CD4-positive, alpha-beta T cell treated with Interferon gamma for 1 hour (primary cell): ENCODE data around the gene ABCD1.
"Not testable (repeated sequence)": the region's sequence is repeated elsewhere in the genome, so short reads cannot be mapped to it uniquely, and the experiment has no call there.

ENCODE experiments used
- DNase-seq: peaks from one replicate; pipeline ENCODE4 v3.0.0-alpha.2; 2020

ABCD1 gene

DNA sequence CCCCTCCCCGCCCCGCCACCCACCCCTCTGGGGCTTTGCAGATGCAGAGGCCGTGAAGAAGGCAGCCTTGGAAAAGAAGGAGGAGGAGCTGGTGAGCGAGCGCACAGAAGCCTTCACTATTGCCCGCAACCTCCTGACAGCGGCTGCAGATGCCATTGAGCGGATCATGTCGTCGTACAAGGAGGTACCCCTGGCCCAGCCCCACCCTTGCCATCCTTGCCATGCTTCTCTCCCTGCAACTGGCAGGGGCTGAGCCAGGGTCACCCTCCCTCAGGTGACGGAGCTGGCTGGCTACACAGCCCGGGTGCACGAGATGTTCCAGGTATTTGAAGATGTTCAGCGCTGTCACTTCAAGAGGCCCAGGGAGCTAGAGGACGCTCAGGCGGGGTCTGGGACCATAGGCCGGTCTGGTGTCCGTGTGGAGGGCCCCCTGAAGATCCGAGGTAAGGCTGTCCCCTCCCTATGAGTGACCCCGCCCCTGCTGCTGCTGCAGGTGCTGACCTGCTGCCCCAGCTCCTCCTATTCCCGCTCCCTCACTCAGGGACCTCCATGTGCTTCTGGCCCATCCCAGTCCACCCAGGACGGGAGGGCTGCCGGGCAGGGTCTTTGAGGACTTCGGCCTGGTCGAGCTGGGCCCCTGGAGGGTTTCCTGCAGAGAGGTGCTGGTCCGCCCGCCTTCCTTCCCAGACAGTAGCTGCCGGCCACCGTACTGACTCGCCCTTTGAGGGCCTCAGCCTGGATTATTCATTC, 11.6 kb downstream of the ABCD1 start:
- DNase-seq: no peak

DNA sequence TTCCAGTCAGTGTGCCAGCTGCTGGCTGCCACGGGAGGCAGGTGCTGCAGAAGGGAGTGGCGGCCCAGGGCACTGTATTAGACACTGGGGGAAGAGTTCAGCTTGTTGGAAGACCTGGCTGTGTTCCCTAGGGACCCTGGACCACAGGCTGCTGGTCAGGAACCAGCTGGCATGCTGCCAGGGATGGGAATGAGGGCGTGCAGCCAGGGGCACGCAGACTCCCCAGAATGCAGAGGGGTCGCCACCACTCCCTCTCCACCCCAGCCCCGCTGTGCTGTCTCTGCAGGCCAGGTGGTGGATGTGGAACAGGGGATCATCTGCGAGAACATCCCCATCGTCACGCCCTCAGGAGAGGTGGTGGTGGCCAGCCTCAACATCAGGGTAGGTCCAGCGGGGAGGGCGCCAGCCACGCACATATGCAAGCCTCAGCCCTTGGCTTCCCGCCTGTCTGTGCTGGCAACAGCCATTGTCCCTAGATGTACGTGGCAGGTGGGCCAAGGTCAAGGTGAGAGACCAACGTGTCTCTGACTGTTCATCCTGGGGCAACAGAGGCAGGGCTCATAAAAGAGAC, 12.3 kb downstream of the ABCD1 start:
- no peak for DNase-seq

DNA sequence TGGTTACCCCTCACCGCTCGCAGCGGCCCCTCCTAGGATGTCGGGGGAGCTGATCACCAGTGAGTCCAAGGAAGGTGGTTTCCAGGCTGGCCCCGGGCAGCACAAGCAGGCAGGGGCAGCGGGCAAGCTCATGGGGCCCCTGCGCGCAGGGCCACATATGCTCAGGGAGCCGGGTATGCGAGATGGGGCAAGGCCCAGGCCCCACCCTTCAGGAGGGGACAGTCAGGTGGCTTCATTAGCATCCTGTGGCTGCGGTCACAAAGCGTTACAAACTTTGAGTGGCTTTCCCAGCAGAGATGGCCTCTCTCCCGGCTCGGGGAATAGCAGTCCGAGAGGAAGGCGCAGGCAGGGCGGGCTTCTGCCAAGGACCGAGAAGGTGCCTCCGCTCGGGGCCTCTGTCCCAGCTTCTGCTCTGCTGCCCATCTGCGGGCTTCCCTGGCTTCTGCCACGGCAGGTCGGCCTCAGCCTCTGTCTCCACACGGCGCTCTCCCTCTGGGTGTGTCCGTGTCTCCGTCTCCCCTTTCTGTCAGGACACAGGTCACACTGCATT, 13.5 kb downstream of the ABCD1 start:
- no peak for DNase-seq

DNA sequence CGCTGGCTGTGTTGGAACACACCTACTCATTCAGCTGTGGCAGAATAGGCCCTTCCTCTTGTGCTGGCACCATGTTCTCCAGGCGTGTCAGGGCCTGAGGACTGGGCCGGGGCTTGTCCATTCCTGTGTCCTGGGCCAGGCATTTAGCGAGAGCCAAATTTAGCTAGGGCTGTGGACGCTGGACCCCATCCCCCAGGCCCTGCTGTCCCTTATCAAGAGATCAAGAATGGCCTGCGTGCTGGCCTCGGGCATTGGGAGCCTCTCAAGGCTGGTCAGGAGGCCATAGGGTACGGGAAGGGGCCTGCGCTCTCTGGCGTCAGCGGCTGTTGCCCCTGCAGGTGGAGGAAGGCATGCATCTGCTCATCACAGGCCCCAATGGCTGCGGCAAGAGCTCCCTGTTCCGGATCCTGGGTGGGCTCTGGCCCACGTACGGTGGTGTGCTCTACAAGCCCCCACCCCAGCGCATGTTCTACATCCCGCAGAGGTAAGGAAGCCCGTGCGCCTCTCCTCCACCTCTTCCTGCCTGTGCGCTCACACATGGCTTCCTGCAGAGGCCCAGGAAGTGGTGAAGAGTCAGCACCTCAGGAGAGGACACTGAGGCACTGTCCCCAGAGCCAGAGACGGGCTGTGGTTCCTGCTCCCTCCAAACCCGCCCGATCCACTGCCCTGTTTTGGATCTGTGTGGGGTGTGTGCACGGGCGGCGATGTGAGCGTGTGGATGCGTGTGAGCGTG, 15.3 kb downstream of the ABCD1 start:
- DNase-seq: no peak

DNA sequence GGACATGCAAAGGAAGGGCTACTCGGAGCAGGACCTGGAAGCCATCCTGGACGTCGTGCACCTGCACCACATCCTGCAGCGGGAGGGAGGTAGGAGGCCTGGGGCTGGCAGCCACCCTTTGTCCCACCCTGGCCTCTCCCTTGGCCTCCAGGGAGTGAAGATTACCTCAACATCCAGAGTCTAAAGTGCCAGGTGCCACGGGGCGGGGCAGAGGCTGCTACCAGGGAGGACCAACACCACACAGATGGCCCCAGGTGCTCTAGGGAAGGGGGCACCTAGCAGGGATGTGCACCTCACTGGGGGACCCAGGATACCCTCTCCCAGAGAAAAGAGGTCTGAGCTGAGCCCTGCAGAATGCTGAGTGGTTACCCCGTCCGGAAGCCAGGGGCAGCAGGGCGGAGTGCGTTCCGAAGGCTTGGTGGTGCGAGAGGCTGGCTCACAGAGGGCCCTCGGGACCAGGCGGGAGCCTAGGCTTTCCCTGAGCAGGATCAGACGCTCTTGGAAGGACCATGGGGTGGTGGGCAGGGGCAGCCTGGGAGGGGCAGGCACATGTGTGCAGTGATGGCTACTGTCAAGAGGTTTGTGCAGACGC, 16.1 kb downstream of the ABCD1 start:
- no peak for DNase-seq

DNA sequence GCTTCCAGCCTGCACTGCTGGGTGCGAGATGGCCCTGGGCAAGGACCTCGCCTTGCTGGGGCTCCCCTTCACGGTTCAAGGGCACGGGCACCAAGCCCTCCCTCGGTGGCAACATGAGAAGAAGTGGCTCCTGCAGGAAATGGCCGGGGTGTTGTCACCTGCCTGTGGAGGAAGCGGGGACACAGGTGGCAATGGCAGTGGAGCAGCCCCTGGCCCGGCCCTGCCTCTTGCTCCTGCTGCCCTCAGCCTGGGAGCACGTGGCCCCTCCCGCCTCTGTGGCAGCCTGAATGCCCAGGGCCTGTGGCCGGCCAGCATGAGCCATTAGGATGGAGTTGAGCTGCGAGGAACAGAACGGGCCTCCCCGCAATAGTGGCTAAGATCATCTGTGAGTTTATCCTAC, 16.8 kb downstream of the ABCD1 start:
- no peak for DNase-seq

DNA sequence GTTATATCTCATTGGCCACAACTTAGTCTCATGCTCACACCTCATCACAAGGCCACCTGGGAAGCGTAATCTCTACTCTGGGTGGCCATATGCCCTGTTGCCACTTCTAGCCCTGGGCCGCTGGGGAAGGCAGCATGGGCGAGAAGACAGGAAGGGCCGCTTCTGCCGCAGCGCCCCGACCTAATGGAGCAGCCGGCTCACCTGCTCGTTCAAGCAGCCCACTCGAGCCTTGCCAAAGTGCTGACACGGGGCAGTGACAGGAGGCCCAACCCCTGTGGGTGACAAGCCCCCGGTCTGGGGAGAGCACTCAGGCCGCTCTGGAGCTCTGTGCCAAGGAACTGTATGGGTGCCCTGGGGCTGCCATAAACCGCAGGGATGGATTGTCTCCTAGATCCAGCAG, 17.5 kb downstream of the ABCD1 start:
- DNase-seq: not testable (repeated sequence)

DNA sequence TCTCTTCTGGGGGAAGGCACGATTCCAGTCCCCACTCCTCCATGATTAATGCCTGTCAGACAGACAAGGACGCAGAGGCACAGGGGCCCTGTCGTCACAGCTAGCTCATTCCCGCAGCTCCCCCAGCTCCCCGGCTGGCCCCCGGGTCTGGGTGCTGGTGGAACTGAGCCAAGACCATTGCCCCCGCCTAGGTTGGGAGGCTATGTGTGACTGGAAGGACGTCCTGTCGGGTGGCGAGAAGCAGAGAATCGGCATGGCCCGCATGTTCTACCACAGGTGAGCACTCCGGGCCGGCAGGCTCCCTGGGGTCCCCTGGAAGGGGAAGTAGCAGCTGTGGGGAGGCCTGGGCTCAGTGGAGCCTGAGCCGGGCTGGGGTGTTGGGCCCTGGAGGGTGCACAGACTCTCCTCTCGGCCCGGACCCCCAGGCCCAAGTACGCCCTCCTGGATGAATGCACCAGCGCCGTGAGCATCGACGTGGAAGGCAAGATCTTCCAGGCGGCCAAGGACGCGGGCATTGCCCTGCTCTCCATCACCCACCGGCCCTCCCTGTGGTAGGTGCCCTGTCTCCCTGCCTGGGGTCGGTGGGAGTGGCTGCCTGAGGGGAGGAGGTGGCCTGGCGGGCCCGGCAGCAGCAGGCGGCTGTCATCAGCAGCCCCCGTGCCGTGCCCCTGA, 18.3 kb downstream of the ABCD1 start:
- DNase-seq: not testable (repeated sequence)

DNA sequence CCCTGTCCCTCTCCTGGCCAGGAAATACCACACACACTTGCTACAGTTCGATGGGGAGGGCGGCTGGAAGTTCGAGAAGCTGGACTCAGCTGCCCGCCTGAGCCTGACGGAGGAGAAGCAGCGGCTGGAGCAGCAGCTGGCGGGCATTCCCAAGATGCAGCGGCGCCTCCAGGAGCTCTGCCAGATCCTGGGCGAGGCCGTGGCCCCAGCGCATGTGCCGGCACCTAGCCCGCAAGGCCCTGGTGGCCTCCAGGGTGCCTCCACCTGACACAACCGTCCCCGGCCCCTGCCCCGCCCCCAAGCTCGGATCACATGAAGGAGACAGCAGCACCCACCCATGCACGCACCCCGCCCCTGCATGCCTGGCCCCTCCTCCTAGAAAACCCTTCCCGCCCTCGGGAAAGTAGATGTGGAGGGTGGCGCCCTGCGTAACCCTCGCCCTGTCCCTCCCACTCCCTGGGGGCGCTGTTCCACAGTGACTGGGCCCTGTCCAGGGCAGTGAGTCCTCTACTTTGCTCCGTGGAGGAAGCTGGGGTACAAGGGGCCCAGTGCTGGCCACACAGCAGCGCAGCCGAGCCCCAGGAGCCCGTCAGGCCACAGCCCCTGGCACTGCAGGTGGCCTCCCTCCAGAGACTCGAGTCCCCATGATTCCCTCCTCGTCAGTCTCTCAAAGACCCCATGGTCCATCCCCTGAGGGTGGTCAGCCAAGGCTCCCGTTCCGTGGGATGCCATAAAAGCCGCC, 19.0 kb downstream of the ABCD1 start:
- DNase-seq: not testable (repeated sequence)

DNA sequence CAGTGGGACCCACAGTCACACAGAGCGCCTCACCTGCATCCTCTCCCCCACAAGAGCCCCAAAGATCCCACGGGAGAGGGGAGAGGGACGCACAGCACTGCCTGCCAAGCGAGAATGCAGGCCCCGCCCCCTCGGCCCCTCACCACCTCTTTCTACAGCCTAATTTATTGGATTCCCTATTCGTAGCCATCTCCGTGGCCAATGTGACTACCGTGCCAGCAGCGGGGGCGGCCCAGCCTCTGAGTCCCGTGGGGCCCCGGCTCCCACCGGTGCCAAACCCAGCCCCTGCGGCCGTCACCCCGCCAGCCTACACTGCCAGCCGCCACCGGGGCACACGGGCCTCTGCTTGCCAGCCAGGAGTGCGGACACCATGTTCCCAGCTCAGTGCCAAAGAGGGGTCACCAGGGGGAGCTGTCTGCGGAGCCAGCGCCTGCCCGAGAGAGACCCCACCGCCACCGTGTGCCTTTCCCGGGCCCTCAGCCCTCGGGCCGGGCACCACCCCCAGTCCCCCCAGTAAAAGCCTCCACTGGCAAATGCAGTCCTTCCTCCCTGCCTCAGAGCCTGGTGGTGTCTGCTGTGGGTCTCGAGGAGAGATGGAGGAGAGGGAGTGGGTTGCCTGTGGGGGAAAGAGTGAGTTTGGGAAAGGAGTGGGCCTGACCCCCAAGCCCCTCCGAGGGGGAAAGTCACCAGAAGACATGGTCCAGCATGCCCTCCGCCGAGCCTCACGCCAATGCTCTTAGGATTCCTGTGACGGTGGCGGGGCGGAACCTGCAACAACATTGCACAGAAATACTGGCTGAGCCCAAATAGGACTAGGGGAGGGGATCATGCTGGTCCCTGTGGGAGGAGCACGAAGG, 19.8 kb downstream of the ABCD1 start:
- no peak for DNase-seq

DNA sequence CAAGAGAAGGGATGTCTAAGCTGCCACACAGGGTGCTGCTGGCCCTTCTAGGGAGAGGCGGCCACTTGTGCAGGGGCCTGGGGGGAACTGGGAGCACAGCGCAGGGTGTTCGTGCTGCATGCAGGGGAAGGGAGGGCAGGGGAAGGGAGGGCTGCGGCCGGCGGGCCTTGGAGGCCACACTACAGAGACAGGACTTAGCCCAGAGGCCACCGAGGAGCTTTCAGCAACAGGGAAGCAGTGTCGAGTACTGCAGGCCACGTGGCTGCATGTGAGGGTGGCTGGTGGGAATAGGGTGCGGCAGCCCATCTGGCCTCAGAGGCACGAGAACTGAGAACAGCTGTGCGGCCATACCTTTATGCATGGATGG, 20.4 kb downstream of the ABCD1 start:
- not testable (repeated sequence) for DNase-seq

DNA sequence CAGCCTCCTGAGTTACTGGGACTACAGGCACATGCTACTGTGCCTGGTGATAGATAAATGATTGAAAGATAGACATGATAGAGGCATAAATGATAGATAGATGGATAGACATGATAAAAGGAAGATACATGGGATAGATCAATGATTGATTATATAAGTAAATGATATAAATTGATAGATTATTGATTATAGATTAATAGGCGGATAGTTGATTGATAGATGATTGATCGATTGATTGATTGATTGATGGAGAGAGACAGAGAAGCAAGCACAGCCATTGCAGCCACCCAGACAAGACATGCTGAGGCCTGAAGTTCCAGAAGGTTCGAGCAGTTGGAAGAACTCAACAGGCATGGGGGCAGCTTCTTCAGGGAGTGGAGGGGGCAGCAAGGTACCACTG, 21.7 kb downstream of the ABCD1 start:
- DNase-seq: no peak

DNA sequence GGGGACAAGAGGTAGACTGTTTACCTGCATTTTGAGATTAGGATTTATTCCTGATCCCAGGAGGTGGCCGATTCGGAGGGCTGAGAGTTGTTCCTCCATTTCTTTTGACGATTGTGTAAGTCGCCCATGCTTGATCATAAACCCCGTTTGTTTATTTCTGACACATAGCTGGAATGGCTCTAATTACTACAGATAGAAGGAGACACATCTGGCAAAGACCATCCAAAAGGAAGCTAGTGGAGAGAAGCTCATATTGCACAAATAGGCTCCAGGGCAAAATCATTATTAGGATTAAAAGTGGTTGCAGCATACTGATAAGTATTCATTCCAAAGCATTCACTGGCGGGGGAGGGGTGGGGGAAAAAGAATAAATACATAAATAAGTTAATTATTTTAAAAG, 22.3 kb downstream of the ABCD1 start:
- not testable (repeated sequence) for DNase-seq

DNA sequence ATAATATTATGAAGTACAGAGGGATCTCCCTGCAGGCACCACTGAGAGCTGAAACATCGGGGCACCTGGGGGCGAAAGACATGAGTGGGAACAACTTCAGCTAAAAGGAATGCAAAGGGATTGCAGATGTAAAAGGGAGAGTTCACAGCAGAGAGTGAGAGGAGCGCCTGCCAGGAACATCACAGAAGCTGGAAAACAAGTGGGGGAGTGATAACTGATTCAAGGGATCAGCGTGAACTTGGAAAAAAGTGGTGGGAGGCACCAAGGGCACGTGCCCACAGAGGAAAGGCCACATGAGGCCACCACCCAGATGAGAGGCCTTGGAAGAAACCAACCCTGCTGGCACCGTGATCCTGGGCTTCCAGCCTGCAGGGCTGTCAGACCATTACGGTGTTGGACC, 24.4 kb downstream of the ABCD1 start:
- DNase-seq: not testable (repeated sequence)

DNA sequence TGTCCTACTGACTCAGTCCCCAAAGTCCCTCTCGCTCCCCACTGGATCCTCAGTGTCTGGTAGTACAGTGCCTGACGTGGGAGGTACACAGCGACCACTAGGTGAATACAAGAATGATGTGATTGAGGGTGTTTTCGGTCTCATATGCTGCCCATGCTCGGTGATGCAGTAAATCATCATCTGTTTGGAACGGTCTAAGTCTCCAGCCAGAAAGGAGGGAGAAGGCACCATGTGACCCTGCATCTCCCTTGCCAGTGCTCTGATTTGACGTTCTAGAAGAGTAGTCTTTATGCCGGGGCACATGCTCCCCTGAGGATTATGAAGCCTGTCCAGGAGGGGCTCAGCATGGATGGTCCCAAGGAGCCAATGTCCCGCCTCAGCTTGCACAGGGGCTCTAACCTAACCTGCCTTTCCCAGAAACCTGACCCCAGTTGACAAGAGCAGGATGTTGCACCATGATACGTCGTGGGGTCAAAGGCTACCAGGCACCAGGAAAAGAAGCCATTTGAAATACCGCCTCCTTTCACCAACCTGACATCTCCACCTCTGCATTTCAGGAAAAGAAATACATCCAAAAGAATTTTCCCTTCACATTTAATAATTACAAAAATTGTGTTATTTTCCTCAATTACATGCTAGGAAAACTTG, 25.6 kb downstream of the ABCD1 start:
- DNase-seq: no peak

DNA sequence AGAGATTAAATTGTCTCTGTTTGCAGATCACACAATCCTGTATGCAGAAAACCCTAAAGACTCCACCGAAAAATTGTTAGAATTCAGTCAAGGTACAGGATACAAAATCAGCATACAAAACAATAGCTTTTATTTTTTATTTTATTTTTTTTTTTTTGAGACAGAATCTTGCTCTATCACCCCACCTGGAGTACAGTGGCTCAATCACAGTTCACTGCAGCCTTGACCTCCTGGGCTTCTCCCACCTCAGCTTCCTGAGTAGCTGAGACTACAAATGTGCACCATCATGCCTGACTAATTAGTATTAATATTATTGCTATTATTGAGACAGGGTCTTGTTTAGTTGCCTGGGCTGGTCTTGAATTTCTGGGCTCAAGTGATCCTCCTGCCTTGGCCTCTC, 30.5 kb downstream of the ABCD1 start:
- DNase-seq: no peak

DNA sequence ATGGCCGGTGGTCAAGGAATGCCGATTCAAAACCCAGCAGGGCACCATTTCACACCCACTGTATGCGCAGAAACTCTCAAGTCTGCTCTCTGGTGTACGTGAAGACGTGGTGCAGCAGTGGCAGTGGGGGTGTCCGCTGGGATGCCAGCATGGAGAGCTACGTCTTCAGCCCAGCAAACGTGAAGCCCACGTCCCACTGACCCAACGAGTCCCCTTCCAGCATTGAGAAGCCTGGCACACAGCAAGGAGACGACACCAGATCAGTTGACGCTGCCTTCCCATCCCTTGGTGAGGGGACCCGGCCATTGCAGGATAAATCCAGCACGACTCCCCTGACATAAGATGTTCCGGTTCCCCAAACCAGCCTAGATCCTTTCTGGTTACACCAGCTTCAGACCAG, 37.2 kb downstream of the ABCD1 start:
- no peak for DNase-seq

DNA sequence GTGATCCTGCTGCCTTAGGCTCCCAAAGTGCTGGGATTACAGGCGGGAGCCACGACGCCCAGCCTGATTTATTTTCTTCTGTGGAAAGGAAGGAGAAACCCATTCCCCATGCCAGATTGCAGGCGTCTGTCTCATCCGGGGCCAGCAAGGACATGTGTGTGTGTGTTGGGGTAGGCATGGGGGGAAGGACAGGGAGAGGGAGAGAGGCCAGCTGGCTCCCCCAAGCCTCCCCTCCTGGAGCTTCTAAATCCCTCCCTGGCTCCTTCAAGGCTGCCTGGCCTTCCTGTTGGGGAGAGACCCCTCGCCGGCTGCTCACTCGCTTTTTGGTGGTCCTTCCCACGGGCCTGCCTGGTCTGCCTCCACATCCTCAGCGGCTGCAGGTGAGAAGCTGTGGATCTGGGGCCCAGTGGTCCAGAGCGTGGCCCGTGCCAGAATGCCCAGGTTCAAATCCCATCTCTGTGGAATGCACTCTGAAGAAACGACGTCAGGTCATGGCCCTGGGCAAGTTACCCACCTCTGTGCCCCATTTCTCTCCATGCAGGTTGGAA, 38.0 kb downstream of the ABCD1 start:
- peak; percentile 0 for DNase-seq

DNA sequence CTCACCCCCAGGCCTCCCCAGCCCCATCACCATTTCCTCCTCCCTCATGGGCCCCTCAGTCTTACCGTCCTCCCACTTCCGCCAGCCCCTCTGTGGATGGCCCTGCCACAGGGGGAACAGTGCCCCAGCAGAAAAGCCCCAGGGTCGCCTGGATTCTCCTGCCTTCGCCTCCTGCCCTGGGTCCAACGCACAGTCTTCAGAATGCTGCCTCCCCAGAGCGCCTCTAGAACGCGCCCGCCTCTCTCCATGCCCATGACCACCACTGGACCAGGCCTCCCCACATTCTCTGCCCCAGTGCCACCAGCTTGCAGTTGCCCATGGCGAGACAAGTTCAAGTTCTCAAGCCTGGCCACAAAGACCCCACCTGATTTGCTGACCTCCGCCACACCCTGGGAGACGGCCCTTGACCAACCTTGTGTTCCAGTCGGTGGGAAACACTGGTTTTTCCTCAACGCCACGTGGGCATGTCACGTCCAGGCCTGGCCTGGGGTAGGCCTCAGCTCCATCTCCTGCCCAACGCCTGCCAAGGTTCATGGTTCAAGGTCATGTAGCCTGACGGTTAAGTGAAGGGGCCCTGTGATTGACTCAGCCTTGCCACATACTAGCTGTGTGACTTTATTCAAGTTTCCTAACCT, 38.8 kb downstream of the ABCD1 start:
- peak; percentile 0 for DNase-seq
